Measurements from ENCODE around the gene ZDHHC6.

Gene ZDHHC6

GRCh38 chr10:112393341-112393740 is 53.4 kb downstream of the ZDHHC6 start:
- no peak overlapping the region for H3K4me2 ChIP-seq (ENCODE audit: low read depth, low read length)
- H4K20me1 ChIP-seq (ENCODE audit: insufficient read depth, low read length), result no peaks in the 10 kb centered on the region
- H3K4me3 ChIP-seq (ENCODE audit: low read length), result no peak overlapping the region
- H3K4me1 ChIP-seq (ENCODE audit: low read length), result no peaks in the 10 kb centered on the region
- H3K27me3 ChIP-seq (replicated peaks; ENCODE audit: insufficient read depth, low read length), result no peaks in the 10 kb centered on the region
- no peak overlapping the region for H3K9ac ChIP-seq (ENCODE audit: low read length)
- H3K79me2 ChIP-seq (ENCODE audit: low read length), result no peaks in the 10 kb centered on the region
- no peak overlapping the region for H3K27ac ChIP-seq (ENCODE audit: low read length)
- H3K9me2 ChIP-seq (replicated peaks; ENCODE audit: insufficient read depth, low read length), result no peaks in the 10 kb centered on the region
- H3K9me3 ChIP-seq (replicated peaks; ENCODE audit: insufficient read depth, low read length), result no peaks in the 10 kb centered on the region
- no peak for TF ChIP-seq EZH2phosphoT487 (IDR thresholded peaks at IDR 0.05; ENCODE audit: low read length)
- TF ChIP-seq EZH2 (optimal IDR thresholded peaks at IDR 0.05; ENCODE audit: low read depth, low read length), result no peak
- TF ChIP-seq CTCF (IDR thresholded peaks at IDR 0.05; ENCODE audit: low read length), result no peak
- H2AFZ ChIP-seq (ENCODE audit: low read length), result no peak overlapping the region
- H3K36me3 ChIP-seq (replicated peaks; ENCODE audit: insufficient read depth, low read length), result no peaks in the 10 kb centered on the region
- H3F3A ChIP-seq (ENCODE audit: insufficient read depth, low read length), result no peaks in the 10 kb centered on the region
- no peak for DNase-seq

GRCh38 chr10:112390125-112390703 is 56.5 kb downstream of the ZDHHC6 start:
- Histone ChIP-seq H3K4me1 (ENCODE audit: low read length) (no peaks in the 10 kb centered on the region), H3K9ac (ENCODE audit: low read length) (no peak overlapping the region), H3K27ac (ENCODE audit: low read length) (no peak overlapping the region)

GRCh38 chr10:112389271-112389822 is 57.4 kb downstream of the ZDHHC6 start:
- Histone ChIP-seq H3K27ac (ENCODE audit: low read length) (no peak overlapping the region), H3F3A (ENCODE audit: insufficient read depth, low read length) (no peaks in the 10 kb centered on the region), H3K27me3 (replicated peaks; ENCODE audit: insufficient read depth, low read length) (no peaks in the 10 kb centered on the region), H3K4me1 (ENCODE audit: low read length) (no peaks in the 10 kb centered on the region), H3K4me3 (ENCODE audit: low read length) (no peak overlapping the region), H2AFZ (ENCODE audit: low read length) (no peak overlapping the region), H3K4me2 (ENCODE audit: low read depth, low read length) (no peak overlapping the region), H3K9me3 (replicated peaks; ENCODE audit: insufficient read depth, low read length) (no peaks in the 10 kb centered on the region), H3K36me3 (replicated peaks; ENCODE audit: insufficient read depth, low read length) (no peaks in the 10 kb centered on the region), H3K9me2 (replicated peaks; ENCODE audit: insufficient read depth, low read length) (no peaks in the 10 kb centered on the region), H3K79me2 (ENCODE audit: low read length) (peaks cover 3% of the 10 kb centered on the region; the same call in 1 of the 2 replicates), H3K9ac (ENCODE audit: low read length) (no peak overlapping the region), H4K20me1 (ENCODE audit: insufficient read depth, low read length) (no peaks in the 10 kb centered on the region)
- no peak for TF ChIP-seq EZH2 (optimal IDR thresholded peaks at IDR 0.05; ENCODE audit: low read depth, low read length)
- TF ChIP-seq EZH2phosphoT487 (IDR thresholded peaks at IDR 0.05; ENCODE audit: low read length), result no peak
- no peak for TF ChIP-seq CTCF (IDR thresholded peaks at IDR 0.05; ENCODE audit: low read length)
- DNase-seq, result no peak

More at GRCh38 chr10:112390125-112390703, 56.5 kb downstream of the ZDHHC6 start:
- Histone ChIP-seq H3F3A (ENCODE audit: insufficient read depth, low read length) (no peaks in the 10 kb centered on the region), H2AFZ (ENCODE audit: low read length) (no peak overlapping the region), H3K27me3 (replicated peaks; ENCODE audit: insufficient read depth, low read length) (no peaks in the 10 kb centered on the region), H3K9me2 (replicated peaks; ENCODE audit: insufficient read depth, low read length) (no peaks in the 10 kb centered on the region), H3K9me3 (replicated peaks; ENCODE audit: insufficient read depth, low read length) (no peaks in the 10 kb centered on the region), H3K4me2 (ENCODE audit: low read depth, low read length) (no peak overlapping the region), H3K4me3 (ENCODE audit: low read length) (no peak overlapping the region), H4K20me1 (ENCODE audit: insufficient read depth, low read length) (no peaks in the 10 kb centered on the region), H3K79me2 (ENCODE audit: low read length) (peaks cover 3% of the 10 kb centered on the region; the same call in 1 of the 2 replicates), H3K36me3 (replicated peaks; ENCODE audit: insufficient read depth, low read length) (no peaks in the 10 kb centered on the region)
- TF ChIP-seq CTCF (IDR thresholded peaks at IDR 0.05; ENCODE audit: low read length) (no peak), EZH2 (optimal IDR thresholded peaks at IDR 0.05; ENCODE audit: low read depth, low read length) (no peak), EZH2phosphoT487 (IDR thresholded peaks at IDR 0.05; ENCODE audit: low read length) (no peak)
- no peak for DNase-seq
